HG03439 (cell line): ENCODE data around the gene PELI2.

Experiments used
- ATAC-seq: cut with Tn5 transposase; IDR thresholded peaks from one replicate; pipeline ENCODE4 v1.9.1; 2021; ENCODE audit warnings: mild to moderate bottlenecking, moderate library complexity; ENCODE audit not compliant: unreplicated experiment

PELI2 gene

DNA sequence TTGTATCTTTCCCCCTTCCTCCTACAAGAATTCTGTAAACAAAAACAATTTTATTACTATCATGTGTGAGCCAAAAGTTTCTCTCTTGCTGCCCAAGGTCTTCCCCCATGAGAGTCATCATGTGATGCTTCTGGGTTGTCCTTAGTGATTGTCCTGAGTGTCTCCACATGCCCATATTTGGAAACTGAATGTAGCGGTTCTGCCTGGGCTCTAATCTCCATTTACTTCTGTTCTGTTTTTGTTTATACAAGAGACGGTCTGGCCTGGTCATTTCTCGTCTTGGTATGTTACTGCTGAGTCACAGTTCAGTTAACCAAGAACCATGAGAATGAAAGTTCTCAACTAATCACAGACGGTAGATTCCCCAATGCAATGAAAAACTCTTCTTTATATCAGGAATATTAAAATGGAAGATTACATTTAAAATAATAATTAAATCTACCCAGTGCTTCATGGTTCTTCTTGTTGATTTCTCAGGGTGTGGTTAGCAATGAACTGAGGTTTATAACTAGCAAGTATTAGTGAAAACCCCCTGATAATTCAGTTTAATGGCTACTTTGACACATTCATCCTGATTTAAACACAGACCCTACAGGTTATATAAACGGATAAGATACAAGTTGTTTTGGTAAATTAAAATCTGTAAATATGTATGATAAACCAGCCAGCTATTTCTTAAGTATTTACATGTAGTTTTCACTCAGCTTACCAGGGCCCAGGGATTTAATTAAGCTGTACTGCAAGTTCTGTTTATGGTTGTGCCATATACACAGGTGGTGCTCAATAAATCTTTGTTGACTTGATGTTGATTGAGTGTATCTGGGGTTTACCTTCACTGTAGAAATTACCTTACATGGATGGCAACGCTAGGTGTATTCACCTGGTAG is 81.1 kb downstream of the PELI2 start:
- peak; percentile 58 for ATAC-seq

DNA sequence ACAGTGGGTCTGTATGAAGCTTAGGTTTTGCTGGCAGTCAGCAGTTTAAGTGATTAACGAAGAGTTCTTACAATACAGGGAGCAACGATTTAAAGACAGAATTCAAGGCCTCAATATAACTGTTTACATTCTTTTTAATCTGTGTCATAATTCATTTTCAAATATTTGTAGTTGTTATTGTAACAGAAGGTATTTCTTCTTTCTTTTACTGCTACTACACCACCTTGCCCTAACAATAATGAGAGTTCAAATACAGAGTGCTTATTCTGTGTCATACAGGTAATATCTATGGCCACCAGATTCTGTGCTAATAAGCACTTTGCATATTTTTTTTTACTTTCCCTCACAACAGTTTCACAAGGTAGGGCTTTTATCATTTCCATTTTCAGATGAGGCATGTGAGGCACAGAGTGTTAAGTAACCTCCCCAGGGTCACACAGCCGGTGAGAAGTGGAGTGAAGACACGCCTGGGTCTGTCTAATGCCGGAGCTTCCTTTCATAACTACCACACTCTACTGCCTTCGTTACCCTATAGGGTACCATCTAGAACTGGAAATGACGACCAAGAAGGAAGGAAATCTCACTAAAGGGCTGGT is 81.9 kb downstream of the PELI2 start:
- ATAC-seq = peak; percentile 63

DNA sequence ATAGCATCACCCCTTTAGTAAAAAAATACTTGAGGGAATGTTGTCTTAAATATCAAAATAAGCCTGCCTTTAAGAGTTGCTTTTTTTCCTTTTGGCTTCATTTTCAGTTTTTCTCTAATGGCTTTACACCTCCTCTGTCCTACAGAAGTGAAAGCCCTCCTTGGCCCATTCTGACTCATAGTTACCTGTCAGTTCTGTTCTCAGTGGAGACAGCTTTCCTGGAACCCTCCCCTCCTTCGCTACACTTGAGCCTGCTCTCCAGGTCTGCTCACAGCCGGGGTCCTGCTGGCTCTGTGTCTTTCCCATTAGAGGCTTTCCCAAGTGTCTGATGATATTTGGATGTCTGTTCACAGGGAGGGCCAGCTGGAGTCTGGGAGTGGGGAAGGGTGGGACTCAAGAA is 84.0 kb downstream of the PELI2 start:
- peak; percentile 46 for ATAC-seq

DNA sequence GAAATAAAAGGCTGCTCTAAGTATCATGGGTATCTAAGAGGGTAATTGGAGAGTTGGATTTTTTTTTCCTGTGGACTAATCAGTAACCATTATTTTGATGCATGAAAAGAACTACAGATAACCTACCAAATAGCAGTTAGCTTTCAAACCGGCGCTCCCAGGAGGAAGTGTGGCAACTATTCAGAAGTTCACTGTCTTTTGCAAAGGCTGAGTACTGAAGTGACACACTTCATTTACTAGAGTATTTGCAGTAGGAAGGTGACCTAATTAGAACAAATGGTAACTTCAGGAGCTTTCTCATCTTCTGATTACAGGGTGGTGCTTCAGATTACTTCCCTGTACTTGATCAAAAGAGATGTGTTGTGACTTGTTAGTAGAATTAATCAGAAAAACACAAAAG is 87.7 kb downstream of the PELI2 start:
- ATAC-seq = no peak

DNA sequence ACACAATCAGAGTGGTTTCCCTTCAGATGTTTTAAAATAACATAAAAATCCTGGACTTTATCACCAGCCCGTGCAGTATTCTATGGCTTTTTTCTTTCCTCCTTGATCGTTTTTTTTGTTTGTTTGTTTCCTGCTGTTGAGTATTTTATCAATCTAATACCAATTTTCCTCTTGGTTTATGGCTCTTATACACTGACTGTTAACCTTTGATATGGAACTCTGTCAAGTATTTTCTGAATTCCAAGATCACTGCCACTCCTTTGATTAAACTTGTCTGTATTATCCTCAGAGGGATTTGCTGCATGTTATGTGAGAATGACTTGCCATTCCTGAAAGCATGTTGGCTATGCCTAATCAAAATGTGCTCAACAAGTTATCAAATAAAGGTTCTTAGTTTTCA is 88.4 kb downstream of the PELI2 start:
- ATAC-seq = no peak

DNA sequence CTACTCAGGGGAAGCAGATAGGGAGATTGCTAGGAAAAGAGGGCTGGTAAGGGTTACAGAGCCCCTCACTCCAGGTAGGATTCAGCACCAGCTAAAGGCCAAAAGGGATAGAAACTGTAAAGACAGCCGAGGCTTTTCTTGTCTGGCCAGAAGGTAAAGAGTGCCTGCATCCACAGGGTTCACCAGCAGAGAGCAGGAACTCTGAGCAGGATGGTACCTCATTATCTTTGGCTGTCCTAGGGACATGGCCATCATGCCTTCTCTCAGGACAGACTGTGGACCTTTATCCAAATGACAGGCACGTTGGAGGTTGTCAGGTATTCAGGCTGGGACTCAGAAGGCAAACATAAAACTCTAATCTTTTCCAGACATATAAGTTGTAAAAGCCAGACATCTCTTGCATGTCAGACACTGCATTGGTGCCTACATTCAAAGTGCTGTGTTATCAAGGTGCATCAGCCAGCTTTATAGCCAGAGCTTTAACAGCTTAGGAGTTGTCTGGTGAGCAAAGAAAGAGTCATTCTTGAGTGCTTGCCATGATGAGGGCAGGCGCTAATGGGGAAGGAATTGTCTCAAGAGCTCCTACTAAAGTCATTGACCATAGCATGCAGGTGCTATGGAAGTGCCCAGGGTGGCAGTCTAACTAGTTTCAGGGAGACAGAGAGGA is 89.5 kb downstream of the PELI2 start:
- no peak for ATAC-seq

DNA sequence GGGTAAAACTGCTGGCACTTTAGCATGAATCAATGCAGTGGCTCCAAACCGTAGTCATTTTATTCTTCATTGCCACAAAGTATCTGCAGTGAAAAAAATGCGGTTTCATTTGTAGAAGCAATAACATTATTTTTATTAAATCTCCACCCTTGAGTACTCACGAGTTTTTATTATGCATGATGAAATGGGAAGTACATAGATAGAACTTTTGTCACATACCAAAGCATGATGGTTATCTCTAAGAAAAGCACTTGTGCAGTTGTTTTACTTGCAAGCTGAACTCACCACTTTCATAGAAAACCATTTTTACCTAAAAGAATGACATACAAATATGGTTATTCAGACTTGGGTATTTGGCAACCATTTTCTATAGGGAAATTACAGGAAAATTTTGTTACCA is 90.3 kb downstream of the PELI2 start:
- no peak for ATAC-seq

DNA sequence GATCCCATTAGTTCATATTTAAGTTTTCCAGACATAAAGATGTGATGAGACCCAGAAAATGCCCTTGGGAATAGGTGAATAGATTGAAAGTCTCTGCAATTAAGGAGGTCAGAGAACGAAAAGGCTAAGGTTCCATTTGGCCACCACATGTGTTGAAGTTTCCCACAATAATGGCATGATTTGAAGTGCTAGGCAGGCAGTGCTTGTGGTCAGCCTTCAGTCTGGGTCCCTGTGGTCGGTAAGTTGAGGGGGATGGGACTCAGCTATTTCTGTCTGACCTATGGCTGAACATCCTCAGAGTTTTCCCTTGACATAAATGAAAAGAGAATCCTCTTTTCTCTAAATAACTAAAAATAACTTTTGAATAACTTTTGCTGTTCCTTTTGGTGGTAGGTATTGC is 92.4 kb downstream of the PELI2 start:
- no peak for ATAC-seq

DNA sequence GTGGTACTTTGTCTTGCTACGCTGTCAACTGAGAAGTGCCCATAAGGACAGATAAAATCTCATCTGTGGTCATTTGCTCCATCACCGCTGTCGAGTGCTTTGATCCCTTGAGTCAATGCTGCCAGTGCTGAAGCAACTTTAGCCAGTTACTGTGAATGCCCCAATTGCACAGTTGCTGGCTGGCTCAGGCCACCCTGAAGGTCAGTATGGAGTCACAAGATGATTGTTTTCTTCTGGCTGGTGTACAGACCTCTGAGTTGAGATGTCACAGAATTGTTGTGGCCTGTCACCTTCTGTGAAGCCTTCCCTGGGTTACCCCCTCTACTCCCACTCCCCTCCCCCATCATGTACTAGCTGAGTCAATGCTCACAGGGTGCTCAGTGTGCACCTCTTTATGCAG is 92.9 kb downstream of the PELI2 start:
- no peak for ATAC-seq

DNA sequence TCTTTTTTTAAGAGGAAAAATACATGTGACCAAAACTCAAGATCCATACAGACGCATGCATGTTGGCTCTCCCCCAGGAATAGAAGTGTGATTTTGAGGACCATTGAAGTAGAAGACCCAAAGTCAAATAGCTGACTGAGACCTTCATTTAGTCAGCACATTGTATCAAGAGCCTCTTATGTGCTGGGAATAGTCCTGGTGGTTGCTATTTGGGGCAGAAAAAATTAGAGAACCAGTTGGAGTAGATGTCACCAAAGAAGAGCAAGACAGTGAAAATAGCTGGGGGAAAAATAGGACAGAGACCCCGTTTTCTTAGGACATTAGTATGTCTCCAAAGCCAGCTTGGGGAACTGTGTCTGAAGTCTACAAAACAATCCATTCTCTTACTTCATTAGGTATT is 93.6 kb downstream of the PELI2 start:
- ATAC-seq = no peak

DNA sequence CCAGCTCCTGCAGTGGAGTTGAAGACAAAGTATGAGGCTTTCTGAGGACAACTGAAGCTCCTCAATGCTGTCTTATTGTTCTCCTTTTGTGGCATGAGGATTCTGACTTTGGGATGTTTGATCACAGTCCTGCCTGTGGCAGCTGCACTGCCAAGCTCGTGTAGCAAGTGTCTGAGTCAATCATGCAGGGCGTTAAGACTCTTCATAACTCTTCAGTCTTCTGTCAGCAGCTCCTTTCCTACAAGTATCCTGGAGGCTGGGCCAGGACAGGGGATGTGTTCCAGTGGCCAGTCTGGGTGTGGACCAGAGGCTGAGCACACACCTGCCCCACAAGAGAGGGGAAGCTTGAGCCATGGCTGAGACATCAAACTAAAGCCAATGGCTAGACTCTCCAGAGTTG is 94.3 kb downstream of the PELI2 start:
- ATAC-seq = no peak

DNA sequence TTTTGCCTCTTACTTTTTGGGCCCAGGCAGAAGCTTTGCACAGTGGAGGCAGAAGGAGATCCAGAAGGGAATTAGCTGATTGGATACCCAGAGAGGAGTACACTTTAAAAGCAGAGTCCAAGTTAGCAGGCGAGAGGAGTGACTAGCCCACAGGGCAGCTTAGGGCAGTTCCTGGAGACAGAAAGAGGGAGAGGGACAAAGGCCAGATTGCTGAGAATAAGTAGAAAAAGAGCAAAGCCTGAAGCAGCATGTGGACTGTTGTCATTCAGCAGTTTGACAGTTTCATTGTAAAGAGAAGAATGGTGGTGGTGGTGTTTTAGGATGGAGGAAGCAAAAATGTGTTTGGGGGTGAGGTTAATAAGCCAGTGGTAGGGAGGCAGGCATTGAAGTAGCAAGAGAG is 95.1 kb downstream of the PELI2 start:
- no peak for ATAC-seq

DNA sequence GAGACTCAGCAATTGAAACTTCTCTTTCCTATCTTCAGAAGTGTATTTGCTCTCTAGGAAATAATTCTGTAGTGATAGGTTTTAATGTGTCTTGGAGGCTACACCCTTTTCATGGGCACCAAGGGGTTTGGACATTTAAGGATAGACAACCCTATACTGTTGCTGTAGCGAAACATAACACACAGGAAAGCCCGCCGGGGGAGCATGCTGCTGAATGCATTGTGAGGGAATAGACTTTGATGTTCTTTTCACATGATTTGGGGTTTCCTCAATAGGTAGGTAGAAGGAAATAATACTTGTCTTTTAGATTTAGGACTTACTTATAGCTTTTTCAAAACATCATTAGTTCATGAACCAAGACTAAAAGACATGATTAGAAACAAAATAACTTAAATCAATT is 97.0 kb downstream of the PELI2 start:
- ATAC-seq = no peak

DNA sequence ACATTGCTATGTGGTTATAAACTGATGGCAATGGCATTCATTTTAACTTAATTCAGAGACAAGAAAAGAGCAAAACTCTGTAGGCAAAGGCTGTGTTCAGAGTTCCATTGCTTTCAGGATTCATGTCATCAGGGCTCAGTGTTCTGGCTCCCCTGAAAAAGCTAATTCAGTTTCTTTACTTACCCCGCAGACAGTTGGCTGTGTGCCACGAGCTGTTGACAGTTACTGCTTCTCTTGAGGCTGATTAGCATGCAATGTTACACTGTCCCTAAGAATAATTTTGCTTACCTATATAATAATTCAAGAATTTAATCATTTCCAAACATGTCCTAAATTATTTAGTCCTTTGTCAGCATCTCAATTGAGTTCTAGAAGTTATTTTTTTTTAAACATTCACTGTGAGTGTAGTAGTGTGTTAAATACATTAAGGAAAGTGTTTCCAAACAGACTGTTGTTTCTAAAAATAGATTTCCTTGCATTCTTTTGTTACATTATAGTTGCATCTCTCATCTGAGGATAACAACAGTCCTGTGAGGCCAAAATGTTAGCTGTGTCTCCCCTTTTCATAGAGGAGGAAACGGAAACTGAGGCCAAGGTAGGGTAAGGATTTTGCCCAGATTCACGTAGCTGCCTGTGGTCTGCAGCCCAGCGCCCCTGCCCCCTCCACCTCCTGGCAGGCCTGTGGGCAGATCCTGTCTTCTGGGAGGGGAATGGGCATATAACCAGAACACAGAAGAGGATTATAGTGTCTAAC is 98.6 kb downstream of the PELI2 start:
- no peak for ATAC-seq

DNA sequence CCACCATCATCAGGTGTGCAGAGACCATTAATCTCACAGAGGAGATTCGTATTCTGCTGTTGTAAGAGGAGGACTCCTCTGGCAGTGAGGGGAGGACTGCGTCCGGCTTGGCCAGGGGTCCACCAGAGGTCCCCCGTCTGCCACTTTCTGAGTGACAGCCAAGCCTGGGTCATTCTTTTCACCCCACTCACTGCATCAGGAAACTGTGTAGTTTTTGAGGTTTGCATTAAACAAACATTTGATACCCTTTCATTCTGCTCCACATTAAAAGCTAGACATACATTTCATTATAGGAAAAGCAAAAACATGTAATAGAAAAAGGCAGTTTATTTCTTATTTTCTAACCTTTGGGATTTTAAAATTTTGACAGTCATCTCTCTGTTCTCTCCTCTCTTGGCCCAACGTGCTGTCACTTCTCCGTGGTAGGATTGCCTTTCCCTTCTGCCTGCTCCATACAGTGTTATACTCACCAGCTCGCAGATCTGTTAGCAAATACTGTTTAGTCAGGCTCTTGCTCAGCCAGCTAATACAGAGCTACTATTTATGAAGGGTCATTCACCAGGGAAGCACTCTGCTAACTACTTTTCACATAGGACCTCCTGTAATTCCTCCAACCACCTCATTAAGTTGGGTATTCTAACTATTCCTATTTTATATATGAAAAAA is 99.3 kb downstream of the PELI2 start:
- ATAC-seq = no peak

DNA sequence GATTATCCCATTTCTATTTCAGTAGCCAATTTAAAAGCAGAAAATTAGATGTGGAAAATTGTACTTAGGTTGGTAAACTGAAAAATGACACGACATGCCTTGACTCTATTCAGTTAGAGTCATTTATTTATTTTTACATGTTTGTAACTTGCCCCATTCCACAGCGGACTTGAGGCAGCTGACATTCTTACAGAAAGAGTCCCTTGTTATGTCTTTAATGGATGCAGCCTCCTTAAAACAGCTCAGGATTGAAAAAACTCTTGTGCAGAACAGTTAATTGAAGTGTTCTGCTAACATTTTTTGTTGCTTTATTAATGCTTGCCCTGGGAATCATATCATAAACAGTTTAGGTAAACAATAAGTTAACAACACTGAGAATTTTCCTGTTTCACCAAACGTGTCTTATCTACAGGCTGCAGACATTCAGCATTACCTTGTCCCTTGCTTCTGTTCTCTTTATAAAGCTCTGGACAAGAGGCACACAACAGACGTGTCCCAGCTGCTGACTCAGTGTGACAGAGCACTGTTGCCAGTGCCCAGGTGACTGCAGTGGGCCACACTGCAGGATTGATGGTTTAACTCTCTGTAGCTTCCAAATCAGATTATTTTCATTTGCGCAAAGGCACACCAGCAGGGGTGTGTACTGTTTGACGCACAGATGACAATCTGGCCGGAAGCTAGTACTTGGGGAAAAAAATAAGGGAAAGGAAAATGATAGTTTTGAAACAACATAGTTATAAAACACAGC is 101.6 kb downstream of the PELI2 start:
- no peak for ATAC-seq

DNA sequence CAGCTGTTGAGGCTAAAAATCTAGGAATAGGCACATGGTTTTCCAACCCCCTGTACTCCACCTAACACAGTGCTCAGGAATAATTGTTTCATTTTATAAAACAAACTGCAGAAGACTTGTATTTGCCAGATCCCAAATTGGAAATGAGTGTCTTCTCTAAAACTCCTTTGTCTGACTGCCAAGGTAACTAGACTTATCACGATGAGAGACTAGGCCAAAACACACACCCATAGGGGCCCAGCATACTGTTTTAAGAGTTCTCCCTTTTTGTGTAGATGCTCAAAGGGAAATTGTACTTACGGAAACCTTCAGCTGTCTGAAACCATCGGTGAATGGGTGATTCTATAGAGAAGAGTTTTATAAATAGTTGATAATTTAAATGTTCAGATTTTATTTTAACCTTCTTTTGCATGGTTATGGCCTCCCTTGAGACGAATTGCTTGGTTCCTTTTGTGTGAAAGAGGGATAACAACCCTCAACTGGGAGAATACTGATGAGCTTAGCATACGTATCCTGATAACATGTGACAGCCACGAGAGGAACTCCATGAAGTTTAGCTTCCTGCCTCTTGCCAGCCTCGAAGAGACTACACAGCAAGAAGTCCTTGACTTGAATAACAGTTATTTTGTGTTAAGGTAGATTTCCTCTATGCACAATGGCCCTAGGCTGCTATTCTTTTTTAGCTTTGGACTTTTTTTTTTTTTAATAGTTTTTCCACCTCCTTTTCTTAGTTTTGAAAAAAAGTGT is 103.3 kb downstream of the PELI2 start:
- no peak for ATAC-seq

DNA sequence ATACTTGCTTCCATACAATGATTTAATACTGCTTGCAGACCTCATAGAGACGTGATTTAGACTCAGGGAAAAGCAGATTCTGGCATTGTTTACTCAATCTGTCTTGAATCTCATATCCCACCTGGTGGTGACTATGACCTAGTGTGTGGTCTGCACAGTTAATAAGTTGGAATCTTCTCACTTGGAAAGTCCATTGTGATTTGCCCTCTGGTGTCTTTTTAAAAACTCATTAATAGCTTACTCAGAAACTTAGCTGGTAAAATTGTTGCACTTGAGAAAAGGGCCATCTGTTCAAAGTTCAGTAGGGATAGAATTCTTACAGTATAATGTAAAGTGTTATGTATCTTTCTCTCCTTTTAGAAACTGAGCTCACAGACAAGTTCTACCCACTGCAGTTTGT is 106.0 kb downstream of the PELI2 start:
- ATAC-seq = no peak
